ENCODE measurements around the gene C2CD4B. TPM values are rescaled to one million over a fixed set of nuclear protein-coding genes. Genes with fewer than 3 reads are reported as not detected.

Gene C2CD4B
- total RNA-seq, 1 donor from 2014 or later: 100 TPM

DNA sequence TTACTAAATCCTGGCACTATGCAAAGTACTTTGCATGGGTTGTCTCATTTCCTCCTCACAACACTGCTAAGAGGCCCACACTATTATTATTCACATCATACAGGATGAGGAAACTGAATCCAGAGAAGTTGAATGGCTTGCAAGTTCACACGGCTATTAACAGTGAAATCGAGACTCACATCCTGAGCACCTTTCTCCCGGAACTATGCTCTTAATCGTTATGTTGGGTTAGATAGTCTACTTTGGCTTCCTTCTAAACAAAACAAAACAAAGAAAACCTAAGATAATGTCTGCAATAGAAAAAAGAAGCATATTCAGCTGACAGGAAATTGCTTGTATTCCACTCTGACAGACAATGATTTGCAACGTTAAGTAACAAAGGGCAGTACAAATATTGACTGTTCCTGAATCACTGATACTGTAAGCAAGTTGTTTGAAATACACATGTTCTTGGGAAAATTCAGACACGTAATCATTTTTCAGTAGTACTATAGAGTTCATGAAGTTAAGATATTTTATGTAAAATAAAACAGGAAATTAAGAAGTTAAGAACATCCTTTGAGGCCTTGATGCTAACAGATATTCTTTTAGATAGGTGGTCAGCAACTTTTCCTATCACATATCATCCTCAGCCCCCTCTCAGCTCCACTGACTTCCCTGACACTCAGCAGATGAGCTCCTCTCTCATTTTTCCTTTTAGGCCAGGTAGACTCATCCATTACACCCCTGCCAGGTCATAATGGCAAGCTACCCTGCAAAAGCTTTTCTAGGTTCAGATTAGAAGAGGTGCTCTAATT is 40.7 kb downstream of the C2CD4B start:
- Histone ChIP-seq H3K27ac (no peak overlapping the region), H3K4me1 (no peaks in the 10 kb centered on the region), H3K9me3 (no peaks in the 10 kb centered on the region), H3K36me3 (no peaks in the 10 kb centered on the region), H3K27me3 (no peaks in the 10 kb centered on the region), H3K4me3 (no peak overlapping the region)
- intact Hi-C loops (cut with DNase I): no loop called here
- no peak for DNase-seq (ENCODE audit: low spot score in 2 of 2)
- TF ChIP-seq, protein P1, sequence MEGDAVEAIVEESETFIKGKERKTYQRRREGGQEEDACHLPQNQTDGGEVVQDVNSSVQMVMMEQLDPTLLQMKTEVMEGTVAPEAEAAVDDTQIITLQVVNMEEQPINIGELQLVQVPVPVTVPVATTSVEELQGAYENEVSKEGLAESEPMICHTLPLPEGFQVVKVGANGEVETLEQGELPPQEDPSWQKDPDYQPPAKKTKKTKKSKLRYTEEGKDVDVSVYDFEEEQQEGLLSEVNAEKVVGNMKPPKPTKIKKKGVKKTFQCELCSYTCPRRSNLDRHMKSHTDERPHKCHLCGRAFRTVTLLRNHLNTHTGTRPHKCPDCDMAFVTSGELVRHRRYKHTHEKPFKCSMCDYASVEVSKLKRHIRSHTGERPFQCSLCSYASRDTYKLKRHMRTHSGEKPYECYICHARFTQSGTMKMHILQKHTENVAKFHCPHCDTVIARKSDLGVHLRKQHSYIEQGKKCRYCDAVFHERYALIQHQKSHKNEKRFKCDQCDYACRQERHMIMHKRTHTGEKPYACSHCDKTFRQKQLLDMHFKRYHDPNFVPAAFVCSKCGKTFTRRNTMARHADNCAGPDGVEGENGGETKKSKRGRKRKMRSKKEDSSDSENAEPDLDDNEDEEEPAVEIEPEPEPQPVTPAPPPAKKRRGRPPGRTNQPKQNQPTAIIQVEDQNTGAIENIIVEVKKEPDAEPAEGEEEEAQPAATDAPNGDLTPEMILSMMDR (IDR thresholded peaks at IDR 0.05): no peak

DNA sequence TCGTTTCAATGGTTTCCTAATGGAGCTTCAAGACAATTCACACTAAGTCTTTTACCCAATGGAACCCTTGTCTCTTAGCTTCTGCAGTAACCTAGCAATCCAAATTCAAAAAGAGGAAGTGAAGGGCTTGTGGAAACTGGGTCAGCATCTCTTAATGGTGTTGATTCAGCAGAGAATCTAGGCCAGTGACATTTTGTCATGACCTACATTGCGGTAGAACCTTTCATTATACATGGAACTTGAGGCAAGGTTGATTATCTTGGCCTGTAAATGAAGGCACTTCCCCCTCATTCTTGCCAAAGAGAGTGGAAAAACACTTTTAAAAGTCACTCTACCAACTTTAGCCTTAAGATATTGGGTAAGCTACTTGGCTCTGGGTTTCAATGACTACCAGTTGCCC is 42.8 kb downstream of the C2CD4B start:
- TF ChIP-seq, protein P1 (IDR thresholded peaks at IDR 0.05): no peak
- intact Hi-C loops (cut with DNase I): no loop called here
- H3K27me3 ChIP-seq: no peaks in the 10 kb centered on the region

DNA sequence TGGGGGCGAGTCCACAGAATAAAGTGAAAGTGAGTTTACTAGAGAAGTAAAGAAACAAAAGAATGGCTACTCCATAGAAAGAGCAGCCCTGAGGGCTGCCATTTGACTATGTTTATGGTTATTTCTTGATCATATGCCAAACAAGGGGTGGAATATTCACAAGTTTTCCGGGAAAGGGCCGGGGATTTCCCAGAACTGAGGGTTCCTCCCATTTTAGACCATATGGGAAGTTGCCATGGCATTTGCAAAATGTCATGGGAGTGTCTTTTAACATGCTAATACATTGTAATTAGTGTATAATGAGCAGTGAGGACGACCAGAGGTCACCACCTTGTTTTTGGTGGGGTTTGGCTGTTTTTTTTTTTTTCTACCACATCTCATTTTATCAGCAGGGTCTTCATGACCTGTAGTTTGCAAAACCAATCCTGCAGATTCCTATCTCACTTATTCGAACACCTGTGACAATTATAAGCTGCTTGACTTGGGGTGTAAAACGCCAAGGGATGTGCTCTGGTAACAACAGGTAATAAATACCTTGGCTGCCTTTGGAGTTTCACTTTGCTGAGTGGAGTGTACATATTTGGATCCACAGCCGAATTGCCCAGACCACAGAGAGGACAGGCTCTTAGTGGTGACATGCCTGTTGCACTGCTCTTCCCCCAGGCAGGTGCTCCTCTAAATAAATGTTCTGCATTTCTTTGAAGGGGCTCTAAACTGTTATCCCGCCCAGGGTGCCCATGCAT is 43.6 kb downstream of the C2CD4B start:
- Histone ChIP-seq H3K36me3 (no peaks in the 10 kb centered on the region), H3K4me3 (no peak overlapping the region), H3K4me1 (peaks cover 0 to 2% of the 10 kb centered on the region in 2 donors), H3K27me3 (no peaks in the 10 kb centered on the region), H3K27ac (no peak overlapping the region), H3K9me3 (no peaks in the 10 kb centered on the region)
- DNase-seq (ENCODE audit: low spot score in 2 of 2): no peak
- intact Hi-C loops (cut with DNase I): no loop called here
- TF ChIP-seq, protein P1 (IDR thresholded peaks at IDR 0.05): no peak

More for the DNA sequence above, 42.8 kb downstream of the C2CD4B start:
- no peak overlapping the region for H3K4me3 ChIP-seq
- H3K36me3 ChIP-seq: no peaks in the 10 kb centered on the region
- no peaks in the 10 kb centered on the region for H3K9me3 ChIP-seq
- no peak for DNase-seq (ENCODE audit: low spot score in 2 of 2)
- H3K27ac ChIP-seq: no peak overlapping the region
- H3K4me1 ChIP-seq: peaks cover 0 to 2% of the 10 kb centered on the region in 2 donors

DNA sequence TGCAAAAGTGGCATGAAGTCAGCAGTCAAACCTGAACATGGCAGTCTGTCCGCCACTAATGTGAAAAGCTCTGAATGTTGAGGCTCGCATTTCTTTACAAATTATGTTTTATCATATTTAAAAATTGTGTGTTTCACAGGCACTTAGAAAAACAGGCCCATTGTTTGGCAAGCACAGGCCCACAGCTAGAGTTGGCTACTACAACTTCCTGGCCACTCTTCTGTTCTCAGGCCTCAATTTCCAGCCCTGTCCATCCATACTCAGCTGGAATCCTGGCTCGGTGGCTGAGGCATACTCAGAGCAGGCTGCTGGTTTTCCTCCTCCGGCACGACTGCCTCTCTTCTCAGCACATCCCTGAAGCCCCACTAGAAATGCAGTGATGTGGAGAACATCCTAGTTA is 44.3 kb downstream of the C2CD4B start:
- DNase-seq (ENCODE audit: low spot score in 2 of 2): no peak
- no peaks in the 10 kb centered on the region for H3K9me3 ChIP-seq
- no peak overlapping the region for H3K4me3 ChIP-seq
- H3K4me1 ChIP-seq: peaks cover 0 to 2% of the 10 kb centered on the region in 2 donors
- no peaks in the 10 kb centered on the region for H3K27me3 ChIP-seq
- H3K27ac ChIP-seq: no peak overlapping the region
- TF ChIP-seq, protein P1 (IDR thresholded peaks at IDR 0.05): no peak
- no peaks in the 10 kb centered on the region for H3K36me3 ChIP-seq
- intact Hi-C loops (cut with DNase I): no loop called here

DNA sequence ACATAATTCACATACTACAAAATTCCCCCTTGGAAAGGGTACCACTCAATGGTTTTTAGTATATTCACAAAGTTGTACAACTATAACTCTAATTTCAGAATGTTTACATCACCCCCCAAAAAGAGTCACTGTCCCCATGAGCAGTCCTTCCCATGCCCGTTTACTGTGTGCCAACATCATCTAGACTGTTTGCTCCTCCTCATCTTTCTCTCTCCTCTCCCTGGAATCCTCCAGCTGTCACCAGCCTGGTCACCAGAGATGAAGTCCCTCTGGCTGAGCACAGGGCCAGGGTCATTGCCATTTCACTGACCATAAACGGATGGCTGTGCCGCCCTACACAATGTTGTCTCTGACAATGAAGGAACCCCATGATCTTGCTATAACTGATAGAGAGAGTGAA is 45.2 kb downstream of the C2CD4B start:
- peak overlapping the region; percentile 11 to 42 for H3K27ac ChIP-seq
- H3K4me3 ChIP-seq: no peak overlapping the region
- TF ChIP-seq, protein P1 (IDR thresholded peaks at IDR 0.05): no peak
- no peaks in the 10 kb centered on the region for H3K27me3 ChIP-seq
- intact Hi-C loops (cut with DNase I): no loop called here
- no peaks in the 10 kb centered on the region for H3K36me3 ChIP-seq
- DNase-seq (ENCODE audit: low spot score in 2 of 2): no peak
- H3K9me3 ChIP-seq: no peaks in the 10 kb centered on the region
- peaks cover 0 to 2% of the 10 kb centered on the region in 2 donors for H3K4me1 ChIP-seq

All from ascending aorta (tissue), 2 donors.